Uterus (tissue), 2 donors: ENCODE data around the gene NUMB.

ENCODE experiments used
- POLR2A ChIP-seq, 2 donors: fragments of 450-650 bp; IDR thresholded peaks; one replicate each; pipeline ENCODE4 v1.6.1; 2016; ENCODE audit warnings: antibody characterized with exemption in 2 of 2, mild to moderate bottlenecking in 1 of 2, moderate library complexity in 1 of 2
- TF ChIP-seq, protein P1 (sequence below), 4 experiments: fragments of 200-600 bp in 2 of 4; fragments of 450-650 bp in 2 of 4; sonication (generic) in 2 of 4; IDR thresholded peaks; one replicate each; pipeline ENCODE4 v1.5.1; 2016 to 2019; ENCODE audit warnings: antibody characterized with exemption in 4 of 4, mild to moderate bottlenecking in 2 of 4, moderate library complexity in 1 of 4

DNA sequence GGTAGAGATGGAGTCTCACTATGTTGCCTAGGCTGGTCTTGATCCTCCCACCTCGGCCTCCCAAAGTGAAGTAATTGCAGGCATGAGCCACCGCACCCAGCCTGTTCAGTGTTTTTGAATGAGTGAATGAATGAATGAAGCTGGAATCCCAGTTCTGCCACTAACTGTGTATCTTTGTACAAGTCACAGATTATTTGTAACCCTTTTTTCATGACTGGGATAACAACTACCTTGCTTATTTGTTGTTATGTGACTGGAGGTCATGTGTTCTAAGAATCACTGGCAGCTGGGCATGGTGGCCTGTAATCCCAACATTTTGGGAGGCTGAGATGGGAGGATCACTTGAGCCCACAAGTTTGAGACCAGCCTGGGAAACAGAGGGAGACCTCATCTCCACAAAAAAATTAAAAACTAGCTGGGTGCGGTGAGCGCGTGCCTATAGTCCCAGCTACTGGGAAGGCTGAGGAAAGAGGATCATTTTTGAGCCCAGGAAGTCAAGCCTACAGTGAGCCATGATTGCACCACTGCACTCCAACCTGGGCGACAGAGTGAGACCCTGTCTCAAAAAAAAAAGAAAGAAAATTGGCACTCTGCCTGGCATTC lies 13.3 kb upstream of the NUMB start:
- TF ChIP-seq, protein P1, sequence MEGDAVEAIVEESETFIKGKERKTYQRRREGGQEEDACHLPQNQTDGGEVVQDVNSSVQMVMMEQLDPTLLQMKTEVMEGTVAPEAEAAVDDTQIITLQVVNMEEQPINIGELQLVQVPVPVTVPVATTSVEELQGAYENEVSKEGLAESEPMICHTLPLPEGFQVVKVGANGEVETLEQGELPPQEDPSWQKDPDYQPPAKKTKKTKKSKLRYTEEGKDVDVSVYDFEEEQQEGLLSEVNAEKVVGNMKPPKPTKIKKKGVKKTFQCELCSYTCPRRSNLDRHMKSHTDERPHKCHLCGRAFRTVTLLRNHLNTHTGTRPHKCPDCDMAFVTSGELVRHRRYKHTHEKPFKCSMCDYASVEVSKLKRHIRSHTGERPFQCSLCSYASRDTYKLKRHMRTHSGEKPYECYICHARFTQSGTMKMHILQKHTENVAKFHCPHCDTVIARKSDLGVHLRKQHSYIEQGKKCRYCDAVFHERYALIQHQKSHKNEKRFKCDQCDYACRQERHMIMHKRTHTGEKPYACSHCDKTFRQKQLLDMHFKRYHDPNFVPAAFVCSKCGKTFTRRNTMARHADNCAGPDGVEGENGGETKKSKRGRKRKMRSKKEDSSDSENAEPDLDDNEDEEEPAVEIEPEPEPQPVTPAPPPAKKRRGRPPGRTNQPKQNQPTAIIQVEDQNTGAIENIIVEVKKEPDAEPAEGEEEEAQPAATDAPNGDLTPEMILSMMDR (IDR thresholded peaks at IDR 0.05), result no peak
- no peak for TF ChIP-seq POLR2A (IDR thresholded peaks at IDR 0.05)
